GM19035 (cell line): Measurements from ENCODE around the gene EXOC4.
"Not testable (repeated sequence)": the region's sequence is repeated elsewhere in the genome, so short reads cannot be mapped to it uniquely, and the experiment has no call there.

Source experiments
- ATAC-seq: cut with Tn5 transposase; IDR thresholded peaks from one replicate; pipeline ENCODE4 v1.9.1; 2021; ENCODE audit not compliant: unreplicated experiment

EXOC4 gene

GRCh38 chr7:133779538-133779937, 526.7 kb downstream of the EXOC4 start:
- ATAC-seq: not testable (repeated sequence)

- ATAC-seq: no peak
These were observed 528.0 kb downstream of the EXOC4 start for GRCh38 chr7:133780912-133781311.

GRCh38 chr7:133781486-133782090, 528.7 kb downstream of the EXOC4 start:
- no peak for ATAC-seq

- no peak for ATAC-seq
These were observed 529.6 kb downstream of the EXOC4 start for GRCh38 chr7:133782470-133782869.

GRCh38 chr7:133783276-133783675, 530.4 kb downstream of the EXOC4 start:
- no peak for ATAC-seq

GRCh38 chr7:133784486-133785001, 531.7 kb downstream of the EXOC4 start:
- ATAC-seq: no peak

- ATAC-seq: no peak
These were observed 533.6 kb downstream of the EXOC4 start for GRCh38 chr7:133786401-133786937.

- ATAC-seq: no peak
These were observed 537.1 kb downstream of the EXOC4 start for GRCh38 chr7:133789974-133790373.

GRCh38 chr7:133790911-133791310, 538.0 kb downstream of the EXOC4 start:
- no peak for ATAC-seq

GRCh38 chr7:133794479-133794878, 541.6 kb downstream of the EXOC4 start:
- ATAC-seq: no peak

GRCh38 chr7:133795068-133795665, 542.3 kb downstream of the EXOC4 start:
- ATAC-seq: no peak

GRCh38 chr7:133796782-133797745, 544.2 kb downstream of the EXOC4 start:
- ATAC-seq: no peak

GRCh38 chr7:133797818-133798520, 545.1 kb downstream of the EXOC4 start:
- ATAC-seq: no peak

- ATAC-seq: no peak
These were observed 548.5 kb downstream of the EXOC4 start for GRCh38 chr7:133801341-133801740.

GRCh38 chr7:133804127-133804526, 551.2 kb downstream of the EXOC4 start:
- peak; percentile 49 for ATAC-seq

- ATAC-seq: no peak
These were observed 552.5 kb downstream of the EXOC4 start for GRCh38 chr7:133805426-133805825.

GRCh38 chr7:133807624-133808492, 555.0 kb downstream of the EXOC4 start:
- ATAC-seq: no peak

- no peak for ATAC-seq
These were observed 555.6 kb downstream of the EXOC4 start for GRCh38 chr7:133808493-133808866.

GRCh38 chr7:133812877-133813276, 560.0 kb downstream of the EXOC4 start:
- ATAC-seq: no peak
